T1000 (cell line): ENCODE data around the gene FBXL17.

ENCODE experiments used
- DNase-seq: peaks from one replicate; lab custom pipeline; 2025; ENCODE audit warnings: mixed read lengths; lab: John Stamatoyannopoulos, UW

FBXL17 gene

DNA sequence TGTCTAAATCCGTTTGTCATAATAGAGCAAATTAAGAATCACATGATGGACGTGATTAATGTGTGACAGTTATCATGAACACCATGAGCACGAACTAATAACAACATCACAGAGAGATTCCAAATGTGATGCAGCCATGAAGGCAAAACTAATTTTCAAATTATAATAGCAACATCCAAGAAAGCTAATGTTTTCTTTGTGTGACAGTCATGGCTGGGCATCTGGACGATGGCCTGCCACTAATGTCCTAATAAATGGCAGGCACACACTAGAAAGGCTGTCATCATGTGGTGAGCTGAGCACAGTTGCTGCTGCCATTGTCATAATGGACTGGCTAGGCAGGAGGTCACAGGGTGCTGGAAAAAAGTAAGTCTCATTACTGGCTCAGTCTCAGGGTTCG is 431.1 kb downstream of the FBXL17 start:
- no peak for DNase-seq

DNA sequence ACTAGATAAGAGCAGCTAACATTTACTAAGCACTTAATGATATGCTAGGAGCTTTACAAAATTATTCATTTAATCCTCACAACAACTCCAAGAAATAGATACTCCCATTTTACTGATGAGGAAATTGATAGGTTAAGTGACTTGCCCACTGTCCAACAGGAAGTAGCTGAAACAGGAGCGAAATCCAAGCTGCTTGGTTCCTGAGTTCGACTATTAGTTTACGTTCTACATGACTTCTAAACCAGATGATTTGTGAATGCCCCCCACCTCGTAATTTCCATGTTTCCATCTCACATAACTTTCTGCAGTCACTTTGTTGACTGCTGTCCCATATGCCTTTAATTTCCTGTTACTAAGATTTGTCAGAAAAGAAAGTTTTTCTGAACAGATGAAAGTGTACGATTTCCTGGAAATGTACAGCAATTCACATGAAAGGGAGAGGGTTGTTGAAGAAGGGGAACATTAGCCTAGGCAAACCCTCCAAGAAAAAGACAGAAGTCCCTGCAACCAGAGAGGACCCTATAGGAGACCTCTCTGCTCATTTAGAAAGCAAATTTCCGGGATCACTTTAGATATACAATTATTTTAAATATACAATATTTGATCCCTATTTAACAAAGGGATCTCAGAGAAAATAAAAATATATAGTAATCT is 432.1 kb downstream of the FBXL17 start:
- no peak for DNase-seq

GRCh38 chr5:107948377-107948776 is 433.5 kb downstream of the FBXL17 start:
- no peak for DNase-seq

- DNase-seq: no peak
Observed at GRCh38 chr5:107945061-107945460, 436.8 kb downstream of the FBXL17 start.

DNA sequence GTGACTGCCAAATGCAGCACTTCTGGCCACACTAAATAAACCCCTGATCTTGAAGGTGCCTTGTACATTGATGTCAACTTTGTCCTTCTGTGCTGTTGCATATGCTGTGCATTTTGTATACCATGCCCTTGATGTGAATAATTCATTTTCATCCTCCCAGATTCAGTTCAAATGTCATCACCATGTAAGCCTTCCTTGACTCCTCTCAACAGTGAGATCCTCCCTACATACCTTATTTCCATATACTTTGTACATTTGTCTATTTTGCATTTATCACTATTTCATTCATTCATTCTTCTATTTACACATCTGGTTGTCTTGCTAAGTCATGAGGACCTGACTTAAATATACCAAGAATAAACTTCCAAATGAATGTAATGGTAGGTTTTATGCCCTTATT is 438.0 kb downstream of the FBXL17 start:
- DNase-seq: no peak

- DNase-seq: no peak
Observed at GRCh38 chr5:107941036-107941435, 440.9 kb downstream of the FBXL17 start.

- no peak for DNase-seq
Observed at GRCh38 chr5:107937651-107938355, 444.1 kb downstream of the FBXL17 start.

DNA sequence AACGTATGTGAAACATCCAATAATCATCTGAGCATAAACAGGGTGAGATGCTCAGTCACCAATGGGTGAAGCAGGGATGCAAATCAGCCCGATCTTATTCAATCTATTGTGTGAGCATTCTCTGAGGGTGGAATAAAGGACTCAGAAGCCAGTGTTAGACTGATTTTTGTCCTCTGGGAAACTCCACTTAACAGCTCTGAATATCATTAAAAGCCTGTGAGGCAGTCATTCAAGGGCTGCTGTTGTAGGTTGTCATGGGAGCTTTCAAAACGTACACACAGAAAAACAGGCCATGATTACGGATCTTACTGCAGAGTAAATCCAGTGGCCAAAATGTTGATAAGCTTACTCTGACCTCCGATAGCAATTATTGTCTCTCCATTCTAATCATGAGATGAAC is 444.7 kb downstream of the FBXL17 start:
- DNase-seq: no peak

DNA sequence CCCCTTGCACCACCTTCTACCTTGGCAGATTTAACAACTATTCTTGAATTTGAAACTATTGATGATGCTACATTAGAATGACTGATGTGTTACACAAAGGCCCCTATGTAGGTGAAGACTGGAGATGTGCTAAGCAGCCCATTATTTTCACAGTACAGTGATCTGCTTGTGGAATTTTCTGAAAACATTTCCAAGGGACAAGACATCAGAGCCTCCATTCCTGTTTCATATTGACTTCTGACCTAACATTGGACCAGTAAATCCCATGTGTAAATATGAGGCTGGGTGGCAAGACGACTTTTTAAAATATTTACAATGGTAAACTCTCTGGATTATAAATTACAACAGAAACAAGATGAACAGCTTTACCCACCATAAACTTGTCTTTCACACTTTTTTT is 445.4 kb downstream of the FBXL17 start:
- no peak for DNase-seq

DNA sequence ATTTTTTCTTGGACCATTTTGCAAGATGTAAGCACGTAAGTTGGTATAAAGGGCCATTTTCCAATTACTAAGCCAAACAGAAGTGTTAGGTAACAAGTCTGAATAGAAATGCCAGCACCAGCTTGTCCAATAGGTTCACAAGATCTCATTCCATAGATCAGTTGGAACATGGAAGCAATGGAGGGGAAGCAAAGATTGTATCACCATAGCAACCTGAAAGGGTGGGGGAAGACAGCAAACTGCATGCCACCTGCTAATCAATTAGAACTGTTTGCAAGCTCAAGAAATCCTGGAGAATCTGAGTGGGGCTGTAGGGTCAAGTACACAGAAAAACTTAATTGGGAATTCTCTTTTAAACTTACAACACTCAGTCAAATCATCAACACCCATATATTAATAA is 446.3 kb downstream of the FBXL17 start:
- DNase-seq: no peak

DNA sequence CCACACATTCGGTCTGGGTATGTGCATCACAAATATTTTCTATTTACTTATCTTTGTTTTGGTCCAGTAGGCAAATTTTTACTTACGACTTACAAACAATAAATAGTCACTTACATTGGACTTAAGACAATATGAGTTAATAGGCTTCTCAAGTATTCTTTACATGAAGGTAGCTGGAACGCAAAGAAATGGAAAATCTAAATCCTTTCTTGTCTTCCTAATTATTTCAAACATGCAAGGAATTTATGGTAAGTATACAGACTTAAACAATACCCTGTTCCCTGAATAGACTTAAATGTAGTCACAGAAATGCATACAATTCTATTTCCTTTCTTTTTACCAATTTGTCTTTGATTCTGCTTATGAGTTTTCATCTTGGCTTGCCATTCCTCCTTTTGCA is 448.6 kb downstream of the FBXL17 start:
- DNase-seq: no peak

DNA sequence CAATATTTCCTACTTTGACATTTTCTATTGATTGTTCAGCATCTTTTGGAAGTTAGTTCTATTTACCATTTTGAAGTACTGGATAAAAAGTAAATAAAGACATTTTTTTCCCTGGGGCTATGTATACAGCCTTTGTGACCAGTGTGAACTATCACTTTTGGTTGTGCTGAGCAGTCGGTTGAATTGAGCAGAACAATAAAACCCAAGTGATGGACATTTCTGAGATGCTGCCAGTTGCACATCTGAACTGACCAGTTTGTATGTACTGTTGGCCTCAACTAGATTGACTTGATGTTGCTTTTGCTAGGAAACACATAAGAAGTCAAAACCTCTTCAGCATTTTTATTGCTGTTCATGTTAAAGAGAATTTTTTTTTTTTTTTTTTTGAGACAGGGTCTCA is 451.0 kb downstream of the FBXL17 start:
- DNase-seq: no peak

DNA sequence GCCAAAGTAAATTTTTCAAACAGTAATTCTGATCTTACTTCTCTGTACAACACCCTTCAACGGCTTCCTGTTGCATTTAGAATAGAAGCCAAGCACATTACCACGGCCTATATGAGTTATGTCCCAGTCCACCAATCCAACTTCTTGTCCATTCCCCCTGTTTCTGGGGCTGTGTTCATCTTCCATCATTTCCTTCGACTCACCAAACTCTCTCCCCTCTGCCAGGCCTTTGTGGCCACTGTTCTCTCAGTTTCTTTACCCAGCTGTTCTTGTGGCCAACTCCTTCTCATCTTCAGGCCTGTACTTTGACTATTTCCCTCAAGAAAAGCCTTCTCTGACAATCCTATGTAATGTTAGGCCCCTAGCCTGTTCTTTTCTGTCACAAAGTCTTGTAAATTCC is 451.8 kb downstream of the FBXL17 start:
- no peak for DNase-seq

- no peak for DNase-seq
Observed at GRCh38 chr5:107929080-107929479, 452.8 kb downstream of the FBXL17 start.

- no peak for DNase-seq
Observed at GRCh38 chr5:107926121-107926520, 455.8 kb downstream of the FBXL17 start.

DNA sequence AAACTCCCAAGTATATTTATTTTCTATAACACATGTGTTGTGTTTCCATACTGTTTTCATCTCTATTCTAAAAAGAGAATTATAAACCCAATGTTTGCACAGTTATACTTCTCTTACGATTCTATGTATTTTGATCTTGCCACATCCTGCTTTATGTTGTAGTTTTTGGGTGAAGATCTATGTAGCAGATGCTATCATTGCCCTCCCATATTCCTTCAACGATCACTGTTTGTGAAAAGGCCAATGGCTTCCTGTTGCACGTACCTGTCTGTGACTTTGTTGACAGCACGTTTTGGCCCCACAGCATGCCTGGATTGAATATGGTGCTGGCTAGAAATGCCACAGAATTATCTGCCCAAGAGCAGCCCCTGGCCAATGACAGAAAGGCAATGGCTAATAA is 456.7 kb downstream of the FBXL17 start:
- no peak for DNase-seq

DNA sequence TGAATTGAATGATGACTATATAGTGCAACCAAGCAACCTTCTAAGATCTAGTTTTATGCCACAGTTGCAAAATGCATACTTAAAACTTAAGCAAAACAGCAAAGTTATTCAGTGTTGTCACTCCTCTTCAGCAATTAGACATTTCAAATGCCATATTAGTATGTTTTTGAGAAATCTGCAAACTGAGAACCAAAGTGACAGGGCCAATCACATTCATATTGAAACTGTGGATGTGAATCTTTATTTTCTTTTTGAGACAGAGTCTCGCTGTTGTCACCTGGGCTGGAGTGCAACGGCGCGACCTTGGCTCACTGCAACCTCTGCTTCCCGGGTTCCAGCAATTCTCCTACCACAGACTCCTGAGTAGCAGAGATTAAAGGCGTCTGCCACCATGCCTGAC is 461.9 kb downstream of the FBXL17 start:
- no peak for DNase-seq

GRCh38 chr5:107919361-107919760 is 462.5 kb downstream of the FBXL17 start:
- no peak for DNase-seq

DNA sequence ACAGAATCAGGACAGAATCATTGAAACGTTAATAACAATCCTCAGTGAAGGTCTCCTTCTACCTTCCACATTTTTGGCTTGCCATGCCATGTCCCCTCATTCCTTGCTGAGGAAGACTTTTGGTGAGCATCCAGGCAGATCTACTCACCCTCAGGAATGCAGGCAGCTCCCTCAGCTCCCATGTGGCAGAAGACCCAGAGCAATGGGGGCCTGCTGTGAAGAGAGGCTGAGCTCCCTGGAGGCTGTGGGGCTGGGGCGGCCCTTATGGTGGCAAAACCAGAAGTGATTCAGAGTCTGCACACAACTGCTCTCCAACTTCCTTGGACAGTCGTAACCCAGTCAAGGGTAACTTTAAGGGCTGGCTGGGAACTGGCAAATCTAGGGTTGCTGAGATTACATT is 463.9 kb downstream of the FBXL17 start:
- no peak for DNase-seq

DNA sequence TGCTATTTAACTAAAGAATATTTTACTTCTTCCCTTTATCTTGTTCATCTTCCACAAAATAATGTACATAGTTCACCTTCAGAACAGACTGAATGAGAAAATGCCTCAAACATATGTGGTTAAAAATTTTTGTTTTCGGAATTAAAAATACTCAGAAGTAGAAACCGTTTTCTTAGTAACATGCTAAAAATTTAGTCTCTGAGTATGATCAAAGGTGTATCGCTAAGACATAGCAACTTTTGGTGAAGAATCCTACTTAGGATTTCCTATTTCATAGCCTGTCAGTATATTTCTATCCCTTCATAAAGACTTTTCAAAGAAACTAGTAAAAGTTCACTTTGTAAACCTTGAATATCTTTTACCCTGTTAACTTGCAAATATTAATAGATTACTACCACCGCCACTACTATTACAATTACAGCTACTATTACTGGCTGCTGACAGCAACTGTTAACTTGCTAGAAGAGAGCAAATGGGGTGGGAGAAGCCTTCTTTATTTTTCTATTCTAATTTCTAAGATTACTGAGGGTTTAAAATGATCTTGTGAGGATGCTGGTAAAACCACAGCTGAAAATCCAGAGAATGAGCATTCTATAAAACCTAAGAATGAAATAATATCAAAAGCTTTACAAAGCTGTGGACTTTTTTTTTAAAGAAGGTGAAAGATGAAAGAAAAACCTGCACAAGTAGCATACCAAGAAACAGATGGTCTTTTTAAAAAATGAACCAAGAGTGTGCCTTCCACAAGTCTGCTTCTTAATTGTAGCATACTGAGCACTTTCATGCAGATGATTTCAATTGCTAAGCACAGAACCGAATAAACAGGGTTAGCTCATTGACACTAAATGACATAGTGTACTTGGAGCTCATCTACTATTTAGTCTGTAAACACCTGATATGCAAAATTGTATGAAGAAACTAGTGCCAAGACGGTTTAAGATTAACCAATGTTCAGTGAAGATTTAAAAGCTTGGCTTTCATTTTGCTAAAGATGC is 464.9 kb downstream of the FBXL17 start:
- DNase-seq: no peak

- no peak for DNase-seq
Observed at GRCh38 chr5:107915176-107915812, 466.6 kb downstream of the FBXL17 start.

DNA sequence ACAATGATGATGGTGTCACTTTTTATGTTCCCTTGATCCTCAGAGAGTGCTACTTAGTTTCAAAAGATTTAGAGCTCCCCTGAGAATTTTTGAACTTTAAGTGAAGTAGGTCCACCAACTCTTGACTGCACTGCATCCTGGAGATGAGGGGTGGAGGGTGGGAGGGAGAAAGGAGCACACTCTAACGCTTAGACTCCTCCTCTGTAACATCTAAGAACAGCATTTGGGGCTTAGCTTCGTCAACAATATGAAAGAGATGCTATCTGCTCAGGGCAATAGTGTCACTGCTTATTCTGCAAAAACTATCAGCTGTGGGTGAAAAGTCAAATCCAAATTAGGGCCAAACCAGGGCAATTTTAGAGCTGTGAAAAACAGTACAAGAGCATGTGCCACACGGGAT is 468.4 kb downstream of the FBXL17 start:
- no peak for DNase-seq
